Activated T-helper 2 cell treated with anti-CD3 and anti-CD28 coated beads, Interferon-gamma antibody, Interleukin-2, Interleukin-4, amounts not matched to agents 10 μg/mL and 5 μg/mL and 100 μg/mL, durations not matched to agents 14 hours and 24 hours and 36 hours (primary cell): ENCODE measurements around the gene LMAN2L. TPM values are rescaled to one million over a fixed set of nuclear protein-coding genes. Genes with fewer than 3 reads are reported as not detected.
"Not testable (repeated sequence)": the region's sequence is repeated elsewhere in the genome, so short reads cannot be mapped to it uniquely, and the experiment has no call there.

ENCODE experiments used
- DNase-seq: peaks from one replicate; pipeline ENCODE4 v3.0.0; 2021; ENCODE audit warnings: low spot score
- H3K27ac Mint-ChIP-seq: one replicate; pipeline ENCODE4 v1.8.0; 2021; ENCODE audit warnings: mixed read lengths
- H3K27me3 Mint-ChIP-seq: one replicate; pipeline ENCODE4 v1.8.0; 2021; ENCODE audit warnings: low read depth, mixed read lengths
- H3K36me3 Mint-ChIP-seq: one replicate; pipeline ENCODE4 v1.8.0; 2021; ENCODE audit warnings: low read depth, mixed read lengths
- H3K4me1 Mint-ChIP-seq: one replicate; pipeline ENCODE4 v1.8.0; 2021; ENCODE audit warnings: low read depth, mixed read lengths
- H3K4me3 Mint-ChIP-seq: one replicate; pipeline ENCODE4 v1.8.0; 2021; ENCODE audit warnings: low read depth, mild to moderate bottlenecking, moderate library complexity, mixed read lengths
- H3K9me3 Mint-ChIP-seq: one replicate; pipeline ENCODE4 v1.8.0; 2021; ENCODE audit warnings: mixed read lengths
- intact Hi-C: fragments of 100-400 bp; cut with micrococcal nuclease; formaldehyde crosslinking; loops from one replicate; pipeline ENCODE4 v1.15.1; 2023
- total RNA-seq: library from RNA; stranded (reverse); gene quantifications from 2 replicates; pipeline ENCODE4 v1.2.3, GENCODE V29; 2022

Gene LMAN2L
- total RNA-seq, 1 donor from 2014 or later: 6.0 TPM

- Mint-ChIP-seq H3K9me3 (no peaks in the 10 kb centered on the region), H3K4me3 (no peak overlapping the region), H3K36me3 (no peaks in the 10 kb centered on the region), H3K4me1 (no peaks in the 10 kb centered on the region), H3K27ac (no peak overlapping the region), H3K27me3 (peaks cover 7% of the 10 kb centered on the region)
- no peak for DNase-seq
- intact Hi-C loops: no loop called here
These were observed 54.0 kb downstream of the LMAN2L start for GRCh38 chr2:96685577-96686459.

DNA sequence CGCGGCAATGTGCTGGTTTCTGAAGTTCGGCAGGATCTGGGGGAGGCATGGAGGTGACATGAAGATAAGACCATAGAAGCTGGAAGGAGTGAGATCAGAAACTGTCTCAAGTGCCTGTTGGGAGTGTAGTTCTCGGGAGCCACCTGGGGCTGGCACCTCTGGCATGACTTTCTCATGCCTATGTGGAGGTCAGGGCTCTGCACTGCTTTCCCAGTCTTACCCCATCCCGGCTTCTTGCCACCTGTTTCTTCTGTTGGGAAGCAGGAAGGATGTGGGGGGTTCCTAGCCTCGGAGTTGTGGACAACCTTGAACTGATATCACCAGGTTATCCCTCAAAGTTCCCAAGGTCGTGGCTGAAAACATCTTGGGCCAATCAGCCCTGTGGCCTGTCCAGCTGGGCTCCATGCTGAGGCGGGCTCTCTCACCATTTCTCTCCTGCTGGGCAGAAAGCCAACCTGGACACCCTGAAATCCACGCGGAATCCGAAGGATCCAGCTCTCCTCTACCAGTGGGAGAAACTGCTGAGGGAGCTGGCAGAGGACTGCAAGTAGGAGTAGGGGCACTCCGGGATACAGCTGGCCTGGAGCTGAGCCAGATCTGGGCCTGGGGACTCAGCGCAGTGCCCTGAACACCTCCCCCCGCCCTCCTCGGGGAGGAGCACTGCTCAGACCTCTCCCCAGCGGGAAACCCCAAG lies 54.8 kb downstream of the LMAN2L start:
- H3K9me3 Mint-ChIP-seq: no peaks in the 10 kb centered on the region

GRCh38 chr2:96683972-96684820 lies 55.7 kb downstream of the LMAN2L start:
- no peaks in the 10 kb centered on the region for H3K36me3 Mint-ChIP-seq
- intact Hi-C loops: no loop called here
- no peak overlapping the region for H3K27ac Mint-ChIP-seq
- DNase-seq: no peak
- H3K4me1 Mint-ChIP-seq: no peaks in the 10 kb centered on the region
- no peak overlapping the region for H3K4me3 Mint-ChIP-seq
- H3K27me3 Mint-ChIP-seq: peaks cover 19% of the 10 kb centered on the region
- no peaks in the 10 kb centered on the region for H3K9me3 Mint-ChIP-seq

More for the DNA sequence above, 54.8 kb downstream of the LMAN2L start:
- DNase-seq: no peak
- Mint-ChIP-seq H3K27ac (no peak overlapping the region), H3K4me1 (no peaks in the 10 kb centered on the region), H3K36me3 (no peaks in the 10 kb centered on the region), H3K27me3 (peaks cover 12% of the 10 kb centered on the region), H3K4me3 (no peak overlapping the region)
- intact Hi-C loops: no loop called here

DNA sequence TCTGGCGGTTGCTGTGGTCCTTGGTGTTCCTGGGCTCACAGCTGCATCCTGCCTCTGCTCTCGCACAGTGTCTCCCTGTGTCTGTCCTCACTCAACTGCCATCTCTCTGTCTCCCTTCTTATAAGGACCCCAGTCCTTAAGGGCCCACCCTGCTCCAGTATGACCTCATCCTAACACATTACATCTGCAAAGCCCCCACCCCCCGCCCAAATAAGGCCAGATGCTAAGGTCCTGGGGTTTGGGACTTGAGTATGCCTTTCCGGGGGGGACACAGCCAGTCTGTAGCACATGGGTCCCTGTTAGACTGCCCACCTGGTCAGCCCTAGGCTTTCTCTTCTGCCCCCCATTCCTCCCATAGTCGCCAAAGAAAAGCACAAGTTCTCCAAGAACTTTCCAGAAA lies 56.6 kb downstream of the LMAN2L start:
- Mint-ChIP-seq H3K36me3 (no peaks in the 10 kb centered on the region), H3K4me3 (no peak overlapping the region), H3K27me3 (peaks cover 19% of the 10 kb centered on the region), H3K27ac (no peak overlapping the region), H3K4me1 (no peaks in the 10 kb centered on the region), H3K9me3 (no peaks in the 10 kb centered on the region)
- intact Hi-C loops: no loop called here
- DNase-seq: no peak

- no peaks in the 10 kb centered on the region for H3K36me3 Mint-ChIP-seq
- H3K27me3 Mint-ChIP-seq: peaks cover 19% of the 10 kb centered on the region
- H3K4me1 Mint-ChIP-seq: no peaks in the 10 kb centered on the region
- no peak for DNase-seq
- intact Hi-C loops: no loop called here
- H3K4me3 Mint-ChIP-seq: no peak overlapping the region
- no peak overlapping the region for H3K27ac Mint-ChIP-seq
- H3K9me3 Mint-ChIP-seq: no peaks in the 10 kb centered on the region
These were observed 58.3 kb downstream of the LMAN2L start for GRCh38 chr2:96681540-96681939.

DNA sequence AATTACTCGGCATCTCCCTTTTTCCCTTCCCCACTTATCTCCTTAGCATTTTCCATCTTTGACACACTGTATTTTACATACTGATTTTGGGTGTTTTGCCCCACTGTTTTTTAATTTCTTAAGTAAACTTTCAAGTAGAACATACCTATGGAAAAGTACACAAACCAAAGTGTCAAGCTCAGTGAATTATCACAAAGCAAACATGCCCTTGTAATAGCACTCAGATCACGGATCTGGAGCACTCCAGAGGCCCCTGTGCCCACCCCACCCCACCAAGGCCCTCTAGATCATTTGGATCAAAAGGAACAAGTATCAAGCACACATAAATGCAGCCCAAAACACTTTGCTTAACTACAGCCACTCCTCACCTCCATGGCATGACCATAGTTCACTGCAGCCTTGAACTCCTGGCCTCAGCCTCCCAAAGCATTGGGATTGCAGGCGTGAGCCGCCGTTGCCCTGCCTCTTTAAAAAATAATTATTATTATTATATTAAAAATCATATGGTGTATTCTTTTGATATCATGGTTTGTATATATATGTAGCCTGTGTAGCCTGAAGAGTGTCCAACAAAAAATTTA lies 59.2 kb downstream of the LMAN2L start:
- H3K4me3 Mint-ChIP-seq: no peak overlapping the region
- intact Hi-C loops: no loop called here
- H3K27me3 Mint-ChIP-seq: peaks cover 21% of the 10 kb centered on the region
- no peaks in the 10 kb centered on the region for H3K4me1 Mint-ChIP-seq
- no peaks in the 10 kb centered on the region for H3K9me3 Mint-ChIP-seq
- no peak overlapping the region for H3K27ac Mint-ChIP-seq
- no peak for DNase-seq
- H3K36me3 Mint-ChIP-seq: no peaks in the 10 kb centered on the region

DNA sequence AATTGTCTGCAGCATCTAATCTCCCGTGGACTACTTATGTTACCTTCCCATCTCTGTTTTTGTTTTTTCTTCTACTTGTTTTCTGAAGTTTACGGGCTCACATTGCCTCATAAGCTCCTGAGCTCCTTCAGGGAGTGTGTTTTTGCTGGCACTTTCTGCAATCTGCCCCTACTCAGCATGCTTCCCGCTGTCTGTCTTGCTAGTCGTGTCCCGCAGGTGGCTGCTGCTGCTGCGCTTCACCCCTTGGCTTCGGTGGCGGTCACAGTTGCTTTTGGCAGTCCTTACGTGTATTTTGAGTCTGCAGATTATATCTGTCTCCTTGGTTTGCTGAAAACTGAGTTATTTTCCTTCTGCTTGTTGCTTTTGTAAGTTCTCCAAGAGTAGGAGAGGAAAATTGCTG lies 60.0 kb downstream of the LMAN2L start:
- Mint-ChIP-seq H3K36me3 (no peaks in the 10 kb centered on the region), H3K27me3 (peaks cover 21% of the 10 kb centered on the region), H3K4me3 (no peak overlapping the region), H3K9me3 (no peaks in the 10 kb centered on the region), H3K27ac (no peak overlapping the region), H3K4me1 (no peaks in the 10 kb centered on the region)
- intact Hi-C loops: no loop called here
- DNase-seq: no peak

- intact Hi-C loops: no loop called here
- H3K36me3 Mint-ChIP-seq: no peaks in the 10 kb centered on the region
- no peak for DNase-seq
- H3K27me3 Mint-ChIP-seq: peaks cover 7% of the 10 kb centered on the region
- no peak overlapping the region for H3K27ac Mint-ChIP-seq
- no peaks in the 10 kb centered on the region for H3K9me3 Mint-ChIP-seq
- H3K4me3 Mint-ChIP-seq: no peak overlapping the region
- H3K4me1 Mint-ChIP-seq: no peaks in the 10 kb centered on the region
These were observed 70.2 kb downstream of the LMAN2L start for GRCh38 chr2:96669539-96670215.

DNA sequence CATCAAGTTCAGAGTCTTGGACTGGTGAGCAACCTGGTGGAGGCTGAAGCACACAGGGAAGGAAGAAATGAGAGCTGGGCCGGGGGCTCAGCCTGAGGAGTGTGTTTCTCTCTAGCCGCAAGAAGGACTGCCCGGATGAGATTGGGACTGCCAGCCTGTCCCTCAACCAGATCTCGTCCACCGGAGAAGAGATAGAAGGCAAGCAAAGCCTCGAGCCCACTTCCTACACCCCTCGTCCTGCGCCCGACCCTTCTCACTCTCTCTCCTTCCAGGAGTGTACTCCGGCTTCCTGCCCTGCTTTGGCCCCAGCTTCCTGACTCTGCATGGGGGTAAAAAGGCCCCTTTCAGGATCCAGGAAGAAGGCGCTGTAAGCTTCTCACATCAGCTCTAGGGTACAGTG lies 71.1 kb downstream of the LMAN2L start:
- Mint-ChIP-seq H3K9me3 (no peaks in the 10 kb centered on the region), H3K4me3 (no peak overlapping the region), H3K36me3 (no peaks in the 10 kb centered on the region), H3K27me3 (peaks cover 7% of the 10 kb centered on the region), H3K27ac (no peak overlapping the region), H3K4me1 (no peaks in the 10 kb centered on the region)
- DNase-seq: no peak
- intact Hi-C loops: no loop called here

DNA sequence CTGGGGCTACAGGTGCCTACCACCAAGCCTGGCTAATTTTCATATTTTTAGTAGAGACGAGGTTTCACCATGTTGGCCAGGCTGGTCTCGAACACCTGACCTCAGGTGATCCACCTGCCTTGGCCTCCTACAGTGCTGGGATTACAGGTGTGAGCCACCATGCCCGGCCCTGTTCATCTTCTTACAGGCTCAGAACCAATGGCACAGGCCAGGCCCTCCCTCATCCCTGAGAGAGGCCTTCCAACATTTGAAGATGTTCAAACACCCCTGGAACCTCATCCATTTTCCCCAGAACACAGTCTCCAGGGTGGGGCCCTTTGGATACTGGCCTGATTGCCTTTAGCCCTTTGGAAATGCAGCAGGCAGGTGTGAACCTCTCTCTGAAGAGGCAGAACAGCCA lies 74.1 kb downstream of the LMAN2L start:
- H3K4me3 Mint-ChIP-seq, H3K9me3 Mint-ChIP-seq, H3K27me3 Mint-ChIP-seq, H3K36me3 Mint-ChIP-seq, H3K27ac Mint-ChIP-seq, DNase-seq, H3K4me1 Mint-ChIP-seq, intact Hi-C loops: not testable (repeated sequence)

- Mint-ChIP-seq H3K36me3 (no peaks in the 10 kb centered on the region), H3K27ac (no peak overlapping the region), H3K4me3 (no peak overlapping the region), H3K27me3 (no peaks in the 10 kb centered on the region), H3K9me3 (no peaks in the 10 kb centered on the region), H3K4me1 (no peaks in the 10 kb centered on the region)
- intact Hi-C loops: no loop called here
- no peak for DNase-seq
These were observed 74.7 kb downstream of the LMAN2L start for GRCh38 chr2:96665083-96665569.

DNA sequence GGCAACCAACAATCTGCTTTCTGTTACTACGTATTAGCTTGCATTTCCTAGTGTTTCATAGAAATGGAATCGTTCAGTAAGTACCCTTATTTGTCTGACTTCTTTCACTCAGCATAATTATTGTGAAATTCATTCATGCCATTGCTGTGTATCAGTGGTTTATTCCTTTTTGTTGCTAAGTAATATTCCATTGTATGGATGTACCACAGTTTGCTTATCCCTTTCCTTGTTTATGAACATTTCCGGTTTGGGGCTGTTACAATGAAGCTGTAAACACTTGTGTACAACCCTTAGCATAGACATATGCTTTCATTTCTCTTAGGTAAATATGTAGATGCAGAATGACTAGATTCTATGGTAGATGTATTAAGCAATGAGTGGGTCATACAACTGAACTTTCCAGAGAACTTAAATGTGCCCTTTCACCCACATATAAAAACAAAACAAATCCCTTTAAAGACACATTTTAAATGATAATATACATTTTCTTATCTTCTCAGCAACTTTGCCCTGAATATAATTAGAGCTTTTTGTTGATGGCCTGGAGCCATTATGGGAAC lies 75.4 kb downstream of the LMAN2L start:
- no peaks in the 10 kb centered on the region for H3K9me3 Mint-ChIP-seq
- H3K27ac Mint-ChIP-seq: no peak overlapping the region
- no peaks in the 10 kb centered on the region for H3K4me1 Mint-ChIP-seq
- H3K4me3 Mint-ChIP-seq: no peak overlapping the region
- H3K36me3 Mint-ChIP-seq: no peaks in the 10 kb centered on the region
- no peaks in the 10 kb centered on the region for H3K27me3 Mint-ChIP-seq
- DNase-seq: no peak
- intact Hi-C loops: no loop called here
